HEK293 (cell line): Measurements from ENCODE around the gene CEACAM1.
A peak's percentile ranks its signal among the peaks of the same experiment; 100 is the strongest.

Experiments used
- CTCF ChIA-PET: fragments of 350-600 bp; formaldehyde crosslinking; extraction: SDS; loops from one replicate; lab custom pipeline; 2021; ENCODE audit warnings: antibody characterized with exemption; lab: Yijun Ruan, JAX
- POLR2A ChIA-PET: fragments of 300-600 bp; formaldehyde crosslinking; extraction: SDS; loops from one replicate; lab custom pipeline; 2020; ENCODE audit warnings: antibody characterized with exemption, inconsistent platforms; lab: Yijun Ruan, JAX
- H3K27ac ChIP-seq: fragments of 200-500 bp; sonication (Bioruptor generic); 2 replicates; pipeline ENCODE4 v1.5.1; 2014; ENCODE audit warnings: low read depth, low read length, control low read depth, inconsistent platforms; ENCODE audit errors: extremely low read depth
- H3K36me3 ChIP-seq, 2 experiments: fragments of 200-500 bp in 1 of 2; sonication (Bioruptor generic) in 1 of 2; 1 replicate in 1 of 2; 2 replicates in 1 of 2; pipeline ENCODE4 v1.5.1; 2014 to 2017; ENCODE audit warnings: inconsistent platforms in 2 of 2, low read length in 2 of 2; ENCODE audit not compliant: control insufficient read depth in 2 of 2, insufficient read depth in 1 of 2
- H3K4me1 ChIP-seq: fragments of 200-500 bp; sonication (Bioruptor generic); 2 replicates; pipeline ENCODE4 v1.5.1; 2014; ENCODE audit warnings: mild to moderate bottlenecking, low read length, inconsistent platforms; ENCODE audit not compliant: control insufficient read depth, insufficient read depth
- H3K4me3 ChIP-seq: 2 replicates; pipeline ENCODE4 v1.5.1; 2011; ENCODE audit warnings: low read depth, mild to moderate bottlenecking, control low read depth, low read length, moderate library complexity
- H3K9me3 ChIP-seq: fragments of 200-500 bp; sonication (Bioruptor generic); 2 replicates; pipeline ENCODE4 v1.5.1; 2014; ENCODE audit warnings: low read depth, low read length, inconsistent platforms; ENCODE audit not compliant: control insufficient read depth, insufficient read depth
- AEBP2 ChIP-seq: fragments of 450-650 bp; formaldehyde crosslinking; IDR thresholded peaks from 2 replicates; pipeline ENCODE4 v1.5.1; 2016; ENCODE audit warnings: missing biosample characterization, missing genetic modification characterization, borderline replicate concordance
- OVOL3 ChIP-seq: fragments of 450-650 bp; formaldehyde crosslinking; IDR thresholded peaks from 2 replicates; pipeline ENCODE4 v1.5.1; 2016; ENCODE audit warnings: missing biosample characterization, missing genetic modification characterization
- TSHZ1 ChIP-seq: fragments of 450-650 bp; formaldehyde crosslinking; IDR thresholded peaks from 2 replicates; pipeline ENCODE4 v1.5.1; 2016; ENCODE audit warnings: missing biosample characterization, missing genetic modification characterization, borderline replicate concordance
- ZBTB26 ChIP-seq: fragments of 450-650 bp; formaldehyde crosslinking; optimal IDR thresholded peaks from 2 replicates; pipeline ENCODE3; 2016; ENCODE audit warnings: missing biosample characterization, mild to moderate bottlenecking, missing genetic modification characterization
- ZNF23 ChIP-seq: fragments of 450-650 bp; formaldehyde crosslinking; IDR thresholded peaks from 2 replicates; pipeline ENCODE4 v1.5.1; 2016; ENCODE audit warnings: missing biosample characterization, missing genetic modification characterization, borderline replicate concordance
- ZNF24 ChIP-seq: fragments of 450-650 bp; formaldehyde crosslinking; IDR thresholded peaks from 2 replicates; pipeline ENCODE4 v1.5.1; 2016; ENCODE audit warnings: missing biosample characterization, missing genetic modification characterization
- ZNF26 ChIP-seq: fragments of 450-650 bp; formaldehyde crosslinking; IDR thresholded peaks from 2 replicates; pipeline ENCODE4 v1.5.1; 2016; ENCODE audit warnings: missing biosample characterization, missing genetic modification characterization
- ZNF274 ChIP-seq, 2 experiments: fragments of 200-500 bp in 1 of 2; fragments of 450-650 bp in 1 of 2; sonication (Bioruptor generic) in 1 of 2; formaldehyde crosslinking in 1 of 2; IDR thresholded peaks; 2 replicates each; pipeline versions ENCODE4 v1.5.1 to v1.6.1; 2014 to 2016; ENCODE audit warnings: borderline replicate concordance in 1 of 2, inconsistent platforms in 1 of 2, low read length in 1 of 2, missing biosample characterization in 1 of 2, missing genetic modification characterization in 1 of 2
- ZNF423 ChIP-seq: fragments of 450-650 bp; formaldehyde crosslinking; IDR thresholded peaks from 2 replicates; pipeline ENCODE4 v1.5.1; 2016; ENCODE audit warnings: missing biosample characterization, missing genetic modification characterization
- ZNF560 ChIP-seq: fragments of 450-650 bp; formaldehyde crosslinking; IDR thresholded peaks from 2 replicates; pipeline ENCODE4 v1.5.1; 2017; ENCODE audit warnings: missing biosample characterization, missing genetic modification characterization, borderline replicate concordance
- ZNF629 ChIP-seq: fragments of 450-650 bp; formaldehyde crosslinking; IDR thresholded peaks from 2 replicates; pipeline ENCODE4 v1.5.1; 2017; ENCODE audit warnings: missing biosample characterization, missing genetic modification characterization
- ZNF692 ChIP-seq: fragments of 450-650 bp; formaldehyde crosslinking; IDR thresholded peaks from 2 replicates; pipeline ENCODE4 v1.5.1; 2016; ENCODE audit warnings: missing biosample characterization, missing genetic modification characterization
- ZNF792 ChIP-seq: fragments of 450-650 bp; formaldehyde crosslinking; IDR thresholded peaks from 2 replicates; pipeline ENCODE4 v1.5.1; 2016; ENCODE audit warnings: missing biosample characterization, missing genetic modification characterization
- ZSCAN16 ChIP-seq: fragments of 450-650 bp; formaldehyde crosslinking; IDR thresholded peaks from 2 replicates; pipeline ENCODE4 v1.5.1; 2016; ENCODE audit warnings: missing biosample characterization, missing genetic modification characterization
- TF ChIP-seq, protein P1 (sequence below): fragments of 450-650 bp; formaldehyde crosslinking; IDR thresholded peaks from 2 replicates; pipeline ENCODE4 v1.5.1; 2016; ENCODE audit warnings: missing biosample characterization, missing genetic modification characterization
- TF ChIP-seq, protein P2 (sequence below): fragments of 450-650 bp; formaldehyde crosslinking; IDR thresholded peaks from 2 replicates; pipeline ENCODE4 v1.5.1; 2016; ENCODE audit warnings: missing biosample characterization, missing genetic modification characterization
- TF ChIP-seq, protein P3 (sequence below): fragments of 450-650 bp; formaldehyde crosslinking; IDR thresholded peaks from 2 replicates; pipeline ENCODE4 v1.5.1; 2016; ENCODE audit warnings: missing biosample characterization, missing genetic modification characterization

CEACAM1 gene

GRCh38 chr19:42472402-42473147 lies 55.7 kb downstream of the CEACAM1 start:
- ChIA-PET CTCF (interaction anchor here (0.7 to 3.1 kb wide), 8 partner anchors 8 to 340 kb away, joined by 3 to 21 read pairs (median 4); partner anchors contain the start of genes CXCL17 and POU2F2), POLR2A (interaction anchor here (0.6 kb wide), 1 partner anchor 9 kb away, joined by 8 read pairs; no protein-coding TSS in a partner anchor)
- Histone ChIP-seq H3K9me3 (no peaks in the 10 kb centered on the region), H3K36me3 (no peaks in the 10 kb centered on the region), H3K4me3 (no peak overlapping the region), H3K27ac (no peak overlapping the region), H3K4me1 (peaks cover 19% of the 10 kb centered on the region)
- TF ChIP-seq ZSCAN16 = no peak
- no peak for TF ChIP-seq ZNF26 (tag by site-specific recombination)
- no peak for TF ChIP-seq OVOL3 (tag by site-specific recombination)
- peak; percentile 94 for TF ChIP-seq ZNF792
- TF ChIP-seq ZNF23 (tag by site-specific recombination) = no peak
- TF ChIP-seq, protein P1, sequence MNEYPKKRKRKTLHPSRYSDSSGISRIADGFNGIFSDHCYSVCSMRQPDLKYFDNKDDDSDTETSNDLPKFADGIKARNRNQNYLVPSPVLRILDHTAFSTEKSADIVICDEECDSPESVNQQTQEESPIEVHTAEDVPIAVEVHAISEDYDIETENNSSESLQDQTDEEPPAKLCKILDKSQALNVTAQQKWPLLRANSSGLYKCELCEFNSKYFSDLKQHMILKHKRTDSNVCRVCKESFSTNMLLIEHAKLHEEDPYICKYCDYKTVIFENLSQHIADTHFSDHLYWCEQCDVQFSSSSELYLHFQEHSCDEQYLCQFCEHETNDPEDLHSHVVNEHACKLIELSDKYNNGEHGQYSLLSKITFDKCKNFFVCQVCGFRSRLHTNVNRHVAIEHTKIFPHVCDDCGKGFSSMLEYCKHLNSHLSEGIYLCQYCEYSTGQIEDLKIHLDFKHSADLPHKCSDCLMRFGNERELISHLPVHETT (tag by site-specific recombination) = no peak
- TF ChIP-seq ZNF560 (tag by site-specific recombination) = no peak
- TF ChIP-seq ZNF629 = 0 out of 2 replicates have a peak, but pooled peaks have one; percentile 22
- no peak for TF ChIP-seq ZNF692 (tag by site-specific recombination)
- TF ChIP-seq ZBTB26 (tag by site-specific recombination) = no peak
- TF ChIP-seq ZNF423 (tag by site-specific recombination) = no peak
- TF ChIP-seq TSHZ1 = no peak
- TF ChIP-seq ZNF274 (IDR thresholded peaks at IDR 0.05; ENCODE audit: low read length) = no peak
- no peak for TF ChIP-seq ZNF274 (tag by site-specific recombination; IDR thresholded peaks at IDR 0.05; ENCODE audit: borderline replicate concordance)
- no peak for TF ChIP-seq AEBP2 (tag by site-specific recombination)
- TF ChIP-seq ZNF24 (tag by site-specific recombination) = no peak
- TF ChIP-seq, protein P2, sequence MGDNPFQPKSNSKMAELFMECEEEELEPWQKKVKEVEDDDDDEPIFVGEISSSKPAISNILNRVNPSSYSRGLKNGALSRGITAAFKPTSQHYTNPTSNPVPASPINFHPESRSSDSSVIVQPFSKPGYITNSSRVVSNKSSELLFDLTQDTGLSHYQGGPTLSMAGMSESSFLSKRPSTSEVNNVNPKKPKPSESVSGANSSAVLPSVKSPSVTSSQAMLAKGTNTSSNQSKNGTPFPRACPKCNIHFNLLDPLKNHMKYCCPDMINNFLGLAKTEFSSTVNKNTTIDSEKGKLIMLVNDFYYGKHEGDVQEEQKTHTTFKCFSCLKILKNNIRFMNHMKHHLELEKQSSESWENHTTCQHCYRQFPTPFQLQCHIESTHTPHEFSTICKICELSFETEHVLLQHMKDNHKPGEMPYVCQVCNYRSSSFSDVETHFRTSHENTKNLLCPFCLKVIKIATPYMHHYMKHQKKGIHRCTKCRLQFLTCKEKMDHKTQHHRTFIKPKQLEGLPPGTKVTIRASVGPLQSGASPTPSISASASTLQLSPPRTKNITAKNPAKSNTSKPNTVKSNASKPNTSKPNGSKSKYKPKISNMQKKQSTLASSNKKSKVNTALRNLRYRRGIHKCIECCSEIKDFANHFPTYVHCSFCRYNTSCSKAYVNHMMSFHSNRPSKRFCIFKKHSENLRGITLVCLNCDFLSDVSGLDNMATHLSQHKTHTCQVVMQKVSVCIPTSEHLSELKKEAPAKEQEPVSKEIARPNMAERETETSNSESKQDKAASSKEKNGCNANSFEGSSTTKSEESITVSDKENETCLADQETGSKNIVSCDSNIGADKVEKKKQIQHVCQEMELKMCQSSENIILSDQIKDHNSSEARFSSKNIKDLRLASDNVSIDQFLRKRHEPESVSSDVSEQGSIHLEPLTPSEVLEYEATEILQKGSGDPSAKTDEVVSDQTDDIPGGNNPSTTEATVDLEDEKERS = no peak
- TF ChIP-seq, protein P3, sequence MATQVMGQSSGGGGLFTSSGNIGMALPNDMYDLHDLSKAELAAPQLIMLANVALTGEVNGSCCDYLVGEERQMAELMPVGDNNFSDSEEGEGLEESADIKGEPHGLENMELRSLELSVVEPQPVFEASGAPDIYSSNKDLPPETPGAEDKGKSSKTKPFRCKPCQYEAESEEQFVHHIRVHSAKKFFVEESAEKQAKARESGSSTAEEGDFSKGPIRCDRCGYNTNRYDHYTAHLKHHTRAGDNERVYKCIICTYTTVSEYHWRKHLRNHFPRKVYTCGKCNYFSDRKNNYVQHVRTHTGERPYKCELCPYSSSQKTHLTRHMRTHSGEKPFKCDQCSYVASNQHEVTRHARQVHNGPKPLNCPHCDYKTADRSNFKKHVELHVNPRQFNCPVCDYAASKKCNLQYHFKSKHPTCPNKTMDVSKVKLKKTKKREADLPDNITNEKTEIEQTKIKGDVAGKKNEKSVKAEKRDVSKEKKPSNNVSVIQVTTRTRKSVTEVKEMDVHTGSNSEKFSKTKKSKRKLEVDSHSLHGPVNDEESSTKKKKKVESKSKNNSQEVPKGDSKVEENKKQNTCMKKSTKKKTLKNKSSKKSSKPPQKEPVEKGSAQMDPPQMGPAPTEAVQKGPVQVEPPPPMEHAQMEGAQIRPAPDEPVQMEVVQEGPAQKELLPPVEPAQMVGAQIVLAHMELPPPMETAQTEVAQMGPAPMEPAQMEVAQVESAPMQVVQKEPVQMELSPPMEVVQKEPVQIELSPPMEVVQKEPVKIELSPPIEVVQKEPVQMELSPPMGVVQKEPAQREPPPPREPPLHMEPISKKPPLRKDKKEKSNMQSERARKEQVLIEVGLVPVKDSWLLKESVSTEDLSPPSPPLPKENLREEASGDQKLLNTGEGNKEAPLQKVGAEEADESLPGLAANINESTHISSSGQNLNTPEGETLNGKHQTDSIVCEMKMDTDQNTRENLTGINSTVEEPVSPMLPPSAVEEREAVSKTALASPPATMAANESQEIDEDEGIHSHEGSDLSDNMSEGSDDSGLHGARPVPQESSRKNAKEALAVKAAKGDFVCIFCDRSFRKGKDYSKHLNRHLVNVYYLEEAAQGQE (tag by site-specific recombination) = no peak
